Upper lobe of left lung (tissue), 6 donors: Measurements from ENCODE around the gene EEF1AKMT1. TPM values are rescaled to one million over a fixed set of nuclear protein-coding genes. Genes with fewer than 3 reads are reported as not detected.

ENCODE experiments used
- ATAC-seq, 2 donors: fragments of 200-7000 bp; cut with Tn5 transposase; one replicate each; pipeline ENCODE4 v1.9.1; 2022; ENCODE audit warnings: mild to moderate bottlenecking in 2 of 2, moderate library complexity in 2 of 2; ENCODE audit not compliant: low FRiP score in 2 of 2
- DNase-seq, 2 donors: peaks; one replicate each; pipeline ENCODE4 v3.0.0-alpha.2; 2019 to 2020
- H3K27ac ChIP-seq, 4 donors: fragments of 200-600 bp; sonication (generic); one replicate each; pipeline ENCODE4 v1.5.1; 2016 to 2019
- H3K27me3 ChIP-seq, 4 donors: fragments of 200-600 bp; sonication (generic); one replicate each; pipeline ENCODE4 v1.5.1; 2017 to 2019
- H3K36me3 ChIP-seq, 4 donors: fragments of 200-600 bp; sonication (generic); one replicate each; pipeline ENCODE4 v1.5.1; 2016 to 2019
- H3K4me1 ChIP-seq, 4 donors: fragments of 200-600 bp; sonication (generic); one replicate each; pipeline ENCODE4 v1.5.1; 2018 to 2019
- H3K4me3 ChIP-seq, 4 donors: fragments of 200-600 bp; sonication (generic); one replicate each; pipeline ENCODE4 v1.5.1; 2017 to 2019; ENCODE audit warnings: mild to moderate bottlenecking in 2 of 4, moderate library complexity in 1 of 4
- H3K9me3 ChIP-seq, 4 donors: fragments of 200-600 bp; sonication (generic); one replicate each; pipeline ENCODE4 v1.5.1; 2018 to 2019
- EP300 ChIP-seq, 4 donors: sonication (generic); formaldehyde crosslinking; IDR thresholded peaks; one replicate each; pipeline ENCODE4 v1.5.1; 2017; ENCODE audit warnings: antibody characterized with exemption in 4 of 4, control low read depth in 2 of 4
- POLR2A ChIP-seq, 4 donors: fragments of 450-650 bp; IDR thresholded peaks; one replicate each; pipeline ENCODE4 v1.5.1; 2016 to 2017; ENCODE audit warnings: antibody characterized with exemption in 4 of 4, mild to moderate bottlenecking in 2 of 4
- POLR2AphosphoS5 ChIP-seq, 2 donors: sonication (generic); formaldehyde crosslinking; IDR thresholded peaks; one replicate each; pipeline ENCODE4 v1.5.1; 2017; ENCODE audit warnings: antibody characterized with exemption in 2 of 2
- WGBS, 2 donors: methylation state at CpG; one replicate each; pipeline ENCODE4 v1.1.5; 2017 to 2018; 5-methylcytosine and 5-hydroxymethylcytosine counted together
- total RNA-seq, 6 donors: library from RNA; depleted of rRNA in 4 of 6; stranded (reverse); fragments of >200 nt in 4 of 6; gene quantifications; one replicate each; pipeline versions ENCODE4 v1.1.0 to v1.2.1, GENCODE V29; 2016 to 2021
- TF ChIP-seq, protein P1 (sequence below), 6 experiments: fragments of 450-650 bp in 4 of 6; fragments of 200-600 bp in 2 of 6; sonication (generic) in 2 of 6; IDR thresholded peaks; one replicate each; pipeline ENCODE4 v1.5.1; 2016 to 2019; ENCODE audit warnings: antibody characterized with exemption in 6 of 6
- donor health status: DM: no; HTN: no; CAD: no; lungs with moderate emphysema.
- donor health status: DM: no; HTN: yes; CAD: no; lungs with severe emphysema.

The EEF1AKMT1 gene
- total RNA-seq, 6 donors from 2014 or later = 3.1 to 13.8 (median 9.0) TPM

DNA sequence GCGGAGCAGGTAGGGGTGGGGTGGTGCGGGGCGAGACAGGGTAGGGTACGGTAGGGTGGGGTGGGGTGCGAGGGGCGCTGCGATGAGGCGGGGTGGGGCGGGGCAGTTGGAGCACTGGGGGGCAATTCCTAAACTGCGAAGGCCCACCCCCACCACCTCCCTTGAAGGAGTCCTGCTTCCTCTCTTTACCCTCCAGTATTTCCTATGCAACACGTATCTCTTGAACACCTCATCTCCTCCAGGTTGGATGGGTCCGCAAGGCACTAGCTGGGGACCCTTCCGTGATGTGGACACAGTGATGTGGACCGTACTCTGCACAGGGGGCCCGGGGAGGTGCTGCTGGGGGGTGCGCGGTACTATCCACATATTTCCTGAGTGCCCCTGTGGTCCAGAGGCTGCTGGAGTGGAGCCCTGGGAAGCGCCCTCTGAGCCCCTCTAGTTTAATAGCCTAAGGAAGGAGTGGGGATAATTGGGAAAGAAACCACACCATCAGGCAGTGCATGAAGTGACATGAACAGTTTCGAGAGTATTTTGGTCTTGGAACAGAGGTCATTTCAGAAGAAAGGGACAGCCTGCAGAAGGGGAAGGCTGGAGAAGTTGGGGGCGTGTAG, 69.2 kb downstream of the EEF1AKMT1 start:
- Histone ChIP-seq H3K4me1 (peaks cover 8 to 25% (median 10%) of the 10 kb centered on the region in 4 donors), H3K4me3 (peak overlapping the region in 3 of 4 donors; percentile 54 to 72 (median 56)), H3K36me3 (no peaks in the 10 kb centered on the region), H3K9me3 (no peaks in the 10 kb centered on the region), H3K27ac (peak overlapping the region in 2 of 4 donors; percentile 52 to 61), H3K27me3 (peaks cover 0 to 3% (median 0%) of the 10 kb centered on the region in 4 donors)
- TF ChIP-seq EP300 (IDR thresholded peaks at IDR 0.05) = no peak
- TF ChIP-seq, protein P1, sequence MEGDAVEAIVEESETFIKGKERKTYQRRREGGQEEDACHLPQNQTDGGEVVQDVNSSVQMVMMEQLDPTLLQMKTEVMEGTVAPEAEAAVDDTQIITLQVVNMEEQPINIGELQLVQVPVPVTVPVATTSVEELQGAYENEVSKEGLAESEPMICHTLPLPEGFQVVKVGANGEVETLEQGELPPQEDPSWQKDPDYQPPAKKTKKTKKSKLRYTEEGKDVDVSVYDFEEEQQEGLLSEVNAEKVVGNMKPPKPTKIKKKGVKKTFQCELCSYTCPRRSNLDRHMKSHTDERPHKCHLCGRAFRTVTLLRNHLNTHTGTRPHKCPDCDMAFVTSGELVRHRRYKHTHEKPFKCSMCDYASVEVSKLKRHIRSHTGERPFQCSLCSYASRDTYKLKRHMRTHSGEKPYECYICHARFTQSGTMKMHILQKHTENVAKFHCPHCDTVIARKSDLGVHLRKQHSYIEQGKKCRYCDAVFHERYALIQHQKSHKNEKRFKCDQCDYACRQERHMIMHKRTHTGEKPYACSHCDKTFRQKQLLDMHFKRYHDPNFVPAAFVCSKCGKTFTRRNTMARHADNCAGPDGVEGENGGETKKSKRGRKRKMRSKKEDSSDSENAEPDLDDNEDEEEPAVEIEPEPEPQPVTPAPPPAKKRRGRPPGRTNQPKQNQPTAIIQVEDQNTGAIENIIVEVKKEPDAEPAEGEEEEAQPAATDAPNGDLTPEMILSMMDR (IDR thresholded peaks at IDR 0.05) = no peak
- TF ChIP-seq POLR2A (IDR thresholded peaks at IDR 0.05) = no peak
- TF ChIP-seq POLR2AphosphoS5 (IDR thresholded peaks at IDR 0.05) = no peak
- 23 to 36% methylated on average over 11 to 19 of the region's 20 CpGs for WGBS, 2 donors
- peak in 1 of 2 donors; percentile 15 for ATAC-seq
- no peak for DNase-seq

DNA sequence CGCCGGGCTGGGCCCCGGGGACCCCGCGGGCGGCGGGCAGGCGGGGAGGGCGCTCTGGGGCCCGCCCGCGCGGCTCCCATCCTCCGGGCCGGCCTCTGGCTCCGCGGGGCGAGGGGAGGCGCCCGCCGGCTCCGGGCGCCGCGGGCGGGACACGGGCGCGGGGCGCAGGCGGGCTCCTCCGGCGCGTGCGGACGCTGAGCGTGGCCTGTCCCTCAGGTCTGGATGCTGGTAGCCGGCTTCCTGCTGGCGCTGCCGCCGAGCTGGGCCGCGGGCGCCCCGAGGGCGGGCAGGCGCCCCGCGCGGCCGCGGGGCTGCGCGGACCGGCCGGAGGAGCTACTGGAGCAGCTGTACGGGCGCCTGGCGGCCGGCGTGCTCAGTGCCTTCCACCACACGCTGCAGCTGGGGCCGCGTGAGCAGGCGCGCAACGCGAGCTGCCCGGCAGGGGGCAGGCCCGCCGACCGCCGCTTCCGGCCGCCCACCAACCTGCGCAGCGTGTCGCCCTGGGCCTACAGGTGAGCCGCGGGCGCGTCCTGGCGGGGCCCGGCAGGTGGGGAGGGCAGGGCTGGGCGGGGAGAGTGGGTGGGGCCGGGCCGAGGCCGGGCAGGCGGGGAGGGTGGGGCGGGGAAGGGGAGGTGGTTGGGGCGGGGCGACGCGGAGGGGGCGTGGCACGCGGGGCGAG, 69.8 kb downstream of the EEF1AKMT1 start:
- no CpG with 5 or more reads among the region's 98 CpGs for WGBS, 2 donors
- Histone ChIP-seq H3K27me3 (peaks cover 0 to 3% (median 0%) of the 10 kb centered on the region in 4 donors), H3K4me1 (peaks cover 8 to 25% (median 10%) of the 10 kb centered on the region in 4 donors), H3K36me3 (no peaks in the 10 kb centered on the region), H3K27ac (peak overlapping the region in 2 of 4 donors; percentile 52 to 61), H3K9me3 (no peaks in the 10 kb centered on the region), H3K4me3 (peak overlapping the region in 3 of 4 donors; percentile 54 to 72 (median 56))
- ATAC-seq (peak; percentile 89 to 92), DNase-seq (peak; percentile 88 to 97)
- TF ChIP-seq POLR2AphosphoS5 (IDR thresholded peaks at IDR 0.05) (no peak), POLR2A (IDR thresholded peaks at IDR 0.05) (peak in 2 of 4 donors; percentile 38 to 45), EP300 (IDR thresholded peaks at IDR 0.05) (no peak)
- TF ChIP-seq, protein P1 (IDR thresholded peaks at IDR 0.05) = peak; percentile 78 to 99 (median 92)

DNA sequence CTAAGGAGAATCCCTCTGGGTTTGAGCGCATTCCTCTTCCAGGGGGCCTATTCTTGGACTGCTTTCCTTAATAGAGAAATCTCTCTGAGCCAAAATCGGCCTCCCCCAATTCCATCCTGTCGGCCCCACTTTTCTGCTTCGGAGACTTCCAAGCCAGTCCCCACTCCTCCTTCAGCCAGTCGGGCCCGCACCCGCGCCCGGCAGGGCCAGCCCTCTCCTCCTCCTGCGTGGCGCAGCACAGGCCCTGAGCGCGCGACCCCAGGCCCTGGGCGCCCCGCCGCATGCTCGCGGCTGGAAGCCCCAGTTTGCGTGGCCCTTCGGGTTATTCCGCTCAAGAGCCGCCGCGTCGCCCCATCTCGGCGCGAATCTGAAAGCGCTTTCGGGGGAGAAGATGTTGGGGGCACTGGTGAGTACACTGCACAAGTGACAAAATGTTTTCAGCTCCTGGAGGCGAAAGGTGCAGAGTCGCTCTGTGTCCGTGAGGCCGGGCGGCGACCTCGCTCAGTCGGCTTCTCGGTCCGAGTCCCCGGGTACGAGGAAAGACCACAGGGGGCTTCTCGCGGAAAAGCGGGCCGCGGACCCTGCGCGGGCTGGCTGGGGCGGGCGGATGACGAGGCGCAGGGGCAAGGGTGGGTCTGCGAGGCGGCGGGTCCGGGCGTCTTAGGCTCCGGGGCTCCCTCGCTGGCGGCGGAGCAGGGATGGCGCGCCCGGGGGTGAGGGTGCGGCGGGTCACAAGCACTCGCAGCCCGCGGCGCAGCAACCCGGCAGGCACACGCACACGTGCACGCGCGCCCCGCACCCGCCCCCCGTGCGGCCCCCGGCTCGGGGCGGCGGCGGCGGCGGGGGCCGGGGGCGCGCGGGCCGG, 70.6 kb downstream of the EEF1AKMT1 start, which contains the start of gene IL17D:
TSS of gene IL17D (plus strand) at position 785 of the 865 bp plus-strand sequence. CDS start 303 bp downstream, outside the sequence.
- no peak for TF ChIP-seq POLR2A (IDR thresholded peaks at IDR 0.05)
- no peak for TF ChIP-seq POLR2AphosphoS5 (IDR thresholded peaks at IDR 0.05)
- TF ChIP-seq EP300 (IDR thresholded peaks at IDR 0.05) = no peak
- TF ChIP-seq, protein P1 (IDR thresholded peaks at IDR 0.05) = no peak
- WGBS, 2 donors = 2% methylated on average over 32 to 60 of the region's 94 CpGs
- Histone ChIP-seq H3K9me3 (no peaks in the 10 kb centered on the region), H3K4me3 (peak within 1 kb of the TSS; percentile 34 to 87 (median 64)), H3K36me3 (no peaks in the 10 kb centered on the region), H3K4me1 (peaks cover 8 to 25% (median 10%) of the 10 kb centered on the region in 4 donors), H3K27me3 (peaks cover 0 to 3% (median 0%) of the 10 kb centered on the region in 4 donors), H3K27ac (peak within 1 kb of the TSS in 3 of 4 donors; percentile 52 to 65 (median 61))
- peak in 1 of 2 donors; percentile 91 for DNase-seq
- ATAC-seq = peak; percentile 50 to 62

DNA sequence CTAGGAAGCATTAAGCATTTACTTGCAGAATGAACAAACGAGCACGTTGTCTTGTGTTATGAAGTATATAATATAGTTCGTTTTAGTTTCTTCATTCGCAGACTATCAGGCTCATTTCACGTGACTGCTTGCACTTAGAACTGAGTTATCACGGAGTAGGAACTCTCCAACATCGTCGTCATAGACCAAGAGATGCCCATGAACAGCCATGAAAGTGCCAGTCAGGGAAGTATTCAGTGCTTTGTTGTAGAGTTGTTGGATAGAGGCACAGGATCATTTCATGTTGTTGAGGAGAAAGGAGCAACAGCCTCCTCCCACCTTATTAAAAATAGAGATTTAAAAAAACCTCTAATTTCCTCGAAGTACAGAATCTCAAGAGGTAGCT, 71.2 kb downstream of the EEF1AKMT1 start:
- peak in 1 of 2 donors; percentile 10 for ATAC-seq
- WGBS, 2 donors = 10 to 28% methylated on average over 9 of the region's 9 CpGs
- no peak for DNase-seq
- no peaks in the 10 kb centered on the region for H3K9me3 ChIP-seq
- TF ChIP-seq EP300 (IDR thresholded peaks at IDR 0.05) (no peak), POLR2A (IDR thresholded peaks at IDR 0.05) (no peak), POLR2AphosphoS5 (IDR thresholded peaks at IDR 0.05) (no peak)
- TF ChIP-seq, protein P1 (IDR thresholded peaks at IDR 0.05) = no peak
- H3K4me3 ChIP-seq = peak overlapping the region in 3 of 4 donors; percentile 56 to 87 (median 72)
- H3K36me3 ChIP-seq = no peaks in the 10 kb centered on the region
- no peak overlapping the region for H3K27ac ChIP-seq
- peaks cover 8 to 25% (median 10%) of the 10 kb centered on the region in 4 donors for H3K4me1 ChIP-seq
- peaks cover 0 to 3% (median 0%) of the 10 kb centered on the region in 4 donors for H3K27me3 ChIP-seq
